GM20431 (cell line): ENCODE results near the gene KCNH3.
"Not testable (repeated sequence)": the region's sequence is repeated elsewhere in the genome, so short reads cannot be mapped to it uniquely, and the experiment has no call there.

Source experiments
- in situ Hi-C: fragments of 300-500 bp; cut with MseI, MboI; formaldehyde crosslinking; loops from one replicate; pipeline ENCODE4 v1.15.0; 2020; ENCODE audit warnings: low sequenced_read_pairs; ENCODE audit not compliant: unreplicated experiment

Gene KCNH3

DNA sequence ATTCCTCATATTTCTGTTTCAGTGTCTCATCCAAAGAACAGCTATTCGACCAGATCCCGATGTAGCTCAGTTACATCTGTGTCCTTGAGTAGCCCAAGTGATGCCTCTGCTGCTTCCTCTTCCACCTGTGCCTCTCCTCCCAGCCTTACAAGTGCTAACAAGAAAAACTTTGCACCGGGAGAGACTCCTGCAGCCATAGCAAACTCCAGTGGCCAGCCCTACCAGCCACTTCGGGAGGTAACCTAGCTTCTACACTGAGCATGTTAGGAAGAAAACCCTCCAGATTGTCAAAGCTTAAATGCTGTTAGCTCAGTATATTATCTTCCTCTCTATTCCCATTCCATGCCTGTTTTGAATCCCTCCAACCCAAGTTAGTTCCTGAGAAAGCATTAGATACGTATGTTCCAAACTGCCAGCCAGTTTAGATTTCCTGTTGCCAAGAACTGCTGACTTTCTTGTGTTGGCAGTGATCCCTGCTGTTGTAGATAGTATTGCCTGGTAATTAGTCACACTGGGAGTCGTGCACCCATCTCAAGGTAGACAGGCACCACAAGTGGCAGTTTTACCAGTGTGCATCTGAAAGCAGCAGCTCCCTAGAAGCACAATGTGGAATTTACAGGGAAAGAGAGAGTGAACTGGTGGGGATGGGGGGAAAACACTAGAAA is 14.0 kb upstream of the KCNH3 start:
- in situ Hi-C loops: no loop called here

DNA sequence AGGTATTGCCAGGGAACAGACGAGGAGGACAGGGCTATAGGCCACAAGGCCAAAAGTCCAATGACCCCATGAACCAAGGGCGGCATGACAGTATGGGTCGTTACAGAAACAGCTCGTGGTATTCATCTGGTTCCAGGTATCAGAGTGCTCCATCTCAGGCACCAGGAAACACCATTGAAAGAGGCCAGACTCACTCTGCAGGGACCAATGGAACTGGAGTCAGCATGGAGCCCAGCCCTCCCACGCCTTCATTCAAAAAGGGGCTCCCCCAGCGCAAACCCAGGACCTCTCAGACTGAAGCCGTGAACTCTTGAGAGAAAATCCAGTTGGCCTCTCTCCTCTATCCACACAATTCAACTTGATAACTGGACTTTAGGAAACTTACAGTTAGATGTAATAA is 12.9 kb upstream of the KCNH3 start:
- in situ Hi-C loops: no loop called here

DNA sequence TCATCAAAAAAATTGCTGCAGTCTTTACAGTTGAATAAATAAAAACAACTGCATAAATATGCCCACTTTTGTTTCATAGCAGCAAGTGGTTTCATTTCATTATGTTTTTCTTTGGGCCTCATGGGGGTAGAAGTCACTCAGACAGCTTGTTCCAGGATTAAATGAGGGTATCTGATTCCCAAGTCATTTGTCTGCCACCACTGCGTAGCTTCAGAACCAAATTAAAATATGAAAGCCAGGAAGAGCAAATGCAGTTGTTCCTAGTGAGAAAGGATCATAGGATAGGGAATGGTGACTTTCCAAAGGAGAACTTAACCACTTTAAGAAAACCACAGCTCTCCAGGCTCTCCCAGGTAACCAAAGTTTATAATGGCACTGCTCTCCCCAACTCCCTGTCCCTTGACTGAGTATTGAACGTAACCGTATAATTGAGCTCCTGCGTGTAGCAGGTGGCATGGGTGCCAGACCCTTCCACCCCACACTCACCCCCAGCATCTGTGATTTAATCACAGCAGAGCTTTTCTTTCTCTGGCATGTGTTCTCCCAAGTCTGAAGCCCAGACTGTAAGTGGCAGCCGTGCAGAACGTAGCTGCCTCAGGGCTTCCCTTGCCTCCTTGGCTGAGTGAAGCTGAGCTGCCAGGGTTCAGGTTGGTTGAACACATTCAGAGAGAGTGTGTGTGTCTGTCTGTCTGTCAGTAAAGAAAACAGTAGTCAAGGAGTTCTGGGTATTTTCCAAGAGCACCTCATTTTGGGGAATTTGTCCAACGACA is 11.3 kb upstream of the KCNH3 start:
- in situ Hi-C loops: no loop called here

DNA sequence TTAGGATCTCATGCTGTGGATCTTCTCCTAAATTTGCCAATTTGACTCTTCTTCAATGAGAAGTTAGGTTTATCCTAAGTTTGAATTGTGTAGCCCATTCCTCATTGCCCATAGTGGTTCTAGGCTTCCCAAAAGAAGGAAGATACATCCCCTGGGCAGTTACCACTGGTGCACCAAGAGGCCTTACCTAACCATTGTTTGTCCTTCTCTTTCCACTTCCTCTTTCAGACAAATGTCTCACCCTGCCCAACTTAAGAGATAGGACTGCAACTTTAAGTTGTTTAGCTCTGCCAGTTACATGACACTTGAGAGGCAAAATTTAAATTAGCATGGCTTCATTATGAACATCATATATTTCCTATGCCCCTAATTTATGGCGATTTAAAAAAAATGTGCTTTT is 9.4 kb upstream of the KCNH3 start:
- in situ Hi-C loops: no loop called here

DNA sequence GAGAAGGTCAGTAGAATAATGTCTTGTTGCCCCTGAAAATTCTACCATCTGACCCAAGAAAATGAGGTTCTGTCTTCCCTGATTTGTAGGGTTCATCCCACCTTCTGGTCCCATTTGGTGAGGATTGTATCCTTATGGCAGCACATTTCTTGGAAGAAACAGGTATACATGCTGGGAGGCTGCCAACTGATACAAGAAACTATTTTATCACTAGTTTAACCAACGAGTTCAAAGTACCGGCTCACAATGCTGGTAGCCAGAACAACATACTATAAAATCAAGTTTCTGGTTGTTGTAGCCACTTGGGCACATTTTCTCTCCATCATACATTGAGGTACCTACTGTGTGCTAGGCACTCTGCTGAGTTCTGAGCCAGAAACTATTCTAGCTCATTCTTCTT is 7.1 kb upstream of the KCNH3 start:
- in situ Hi-C loops: no loop called here

DNA sequence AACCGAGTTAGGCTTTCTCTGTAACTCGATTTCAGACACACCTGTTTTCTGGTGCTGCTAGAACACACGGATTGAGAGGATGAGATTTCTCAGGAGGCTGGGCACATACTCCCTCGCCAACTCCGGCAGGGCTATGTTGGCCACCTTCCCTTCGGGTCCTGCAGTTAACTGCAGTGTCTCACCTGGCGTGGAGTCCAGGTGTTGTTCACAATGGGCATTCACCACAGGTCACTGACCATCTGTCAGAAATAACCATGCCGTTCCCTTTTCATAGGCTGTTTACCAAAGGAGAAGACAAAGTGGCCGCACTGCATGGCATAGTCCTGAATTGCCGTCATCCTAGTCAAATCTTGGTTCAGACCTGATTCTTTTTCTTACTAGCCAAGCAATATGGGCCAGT is 5.5 kb upstream of the KCNH3 start:
- in situ Hi-C loops: no loop called here

DNA sequence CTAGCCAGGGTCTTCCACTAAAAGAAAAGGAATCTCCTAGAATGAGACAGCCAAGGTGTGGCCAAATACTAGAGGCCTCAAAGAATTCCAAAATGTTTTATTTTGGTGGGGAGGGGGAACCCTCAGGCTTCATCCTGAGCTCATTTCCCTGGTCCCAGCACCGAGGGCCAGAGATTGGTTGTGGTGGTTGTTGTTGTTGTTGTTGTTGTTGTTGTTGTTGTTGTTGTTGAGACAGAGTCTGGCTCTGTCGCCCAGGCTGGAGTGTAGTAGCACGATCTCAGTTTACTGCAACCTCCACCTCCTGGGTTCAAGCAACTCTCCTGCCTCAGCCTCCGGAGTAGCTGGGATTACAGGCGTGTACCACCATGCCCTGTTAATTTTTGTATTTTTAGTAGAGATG is 4.7 kb upstream of the KCNH3 start:
- in situ Hi-C loops: not testable (repeated sequence)

DNA sequence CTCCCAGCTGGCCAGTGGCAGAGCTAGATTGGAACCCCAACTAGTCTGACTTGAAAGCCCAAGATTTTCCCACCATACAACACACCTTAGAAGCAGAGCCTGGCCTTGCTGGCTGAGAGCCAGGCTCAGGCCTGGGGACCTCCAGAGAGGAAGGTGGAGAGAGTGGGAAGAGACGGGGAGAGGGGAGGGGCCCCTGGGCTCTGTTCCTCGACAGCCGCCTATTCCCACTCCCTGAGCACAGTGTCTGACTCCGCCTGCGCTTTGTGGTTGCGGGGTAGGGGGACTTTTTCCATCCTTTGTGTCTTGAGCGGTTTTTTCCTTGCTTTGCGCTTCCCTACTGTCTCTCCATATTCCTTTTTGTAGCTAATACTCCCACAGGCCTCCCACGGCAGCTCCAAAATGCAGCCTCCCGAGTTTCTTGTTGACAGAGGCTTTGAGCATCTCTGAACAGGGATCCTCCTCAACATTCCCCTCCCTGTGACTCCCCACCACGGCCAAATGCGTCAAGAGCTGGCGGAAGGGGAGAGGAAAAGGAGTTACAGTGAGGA is 4.0 kb upstream of the KCNH3 start:
- in situ Hi-C loops: no loop called here

DNA sequence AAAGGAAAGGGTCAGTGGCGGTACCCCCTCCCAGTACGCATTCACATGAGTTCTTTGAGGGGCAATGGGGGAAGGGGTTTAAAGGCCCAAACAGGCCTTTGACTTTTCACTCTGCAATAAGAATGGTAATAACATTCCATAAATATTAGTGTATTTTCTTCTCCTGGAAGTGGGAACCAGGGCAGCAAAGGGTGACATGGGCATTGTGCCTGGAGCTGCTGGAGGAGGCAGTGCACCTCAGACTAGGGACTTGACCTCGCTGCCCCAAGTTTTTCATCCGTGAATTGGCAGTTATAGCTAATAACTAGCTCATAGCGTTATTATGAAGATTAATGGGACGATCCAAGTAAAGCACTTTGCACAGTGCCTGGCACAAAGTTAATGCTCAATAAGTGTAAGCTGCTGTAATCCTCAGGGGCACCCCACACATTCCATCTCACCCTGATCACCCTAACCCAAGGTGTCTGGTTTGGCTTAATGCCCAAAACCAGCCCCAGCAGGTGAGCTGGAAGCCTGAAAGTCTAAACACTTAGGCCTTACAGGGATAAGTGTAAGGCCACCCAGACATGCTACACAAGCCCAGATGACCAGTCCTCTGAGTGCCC is 2.8 kb upstream of the KCNH3 start:
- in situ Hi-C loops: no loop called here

DNA sequence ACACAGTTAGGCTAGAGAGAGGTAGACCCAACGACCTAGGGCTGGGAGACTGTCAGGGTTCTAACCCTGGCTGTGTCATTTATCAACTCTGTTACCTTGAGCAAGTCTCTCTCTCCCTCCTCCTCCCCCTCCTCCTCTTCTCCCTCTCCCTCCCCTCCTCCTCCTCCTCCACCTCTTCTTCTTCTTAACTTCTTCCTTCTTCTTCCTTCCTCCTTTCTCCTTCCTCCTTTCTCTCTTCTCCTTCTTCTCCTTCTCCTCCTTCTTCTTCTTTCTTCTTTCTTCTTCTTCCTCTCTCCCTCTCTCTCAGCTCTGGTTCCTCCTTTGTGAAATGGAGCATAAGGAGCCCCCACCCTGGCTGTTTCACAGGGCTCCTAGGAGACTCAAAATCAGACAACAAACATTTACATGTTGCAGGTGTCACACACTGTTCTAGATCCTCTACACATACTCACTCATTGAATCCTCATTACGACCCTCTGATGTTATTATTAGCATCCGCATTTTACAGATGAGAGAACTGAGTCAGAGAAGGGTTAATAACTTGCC is 2.2 kb upstream of the KCNH3 start:
- in situ Hi-C loops: no loop called here

DNA sequence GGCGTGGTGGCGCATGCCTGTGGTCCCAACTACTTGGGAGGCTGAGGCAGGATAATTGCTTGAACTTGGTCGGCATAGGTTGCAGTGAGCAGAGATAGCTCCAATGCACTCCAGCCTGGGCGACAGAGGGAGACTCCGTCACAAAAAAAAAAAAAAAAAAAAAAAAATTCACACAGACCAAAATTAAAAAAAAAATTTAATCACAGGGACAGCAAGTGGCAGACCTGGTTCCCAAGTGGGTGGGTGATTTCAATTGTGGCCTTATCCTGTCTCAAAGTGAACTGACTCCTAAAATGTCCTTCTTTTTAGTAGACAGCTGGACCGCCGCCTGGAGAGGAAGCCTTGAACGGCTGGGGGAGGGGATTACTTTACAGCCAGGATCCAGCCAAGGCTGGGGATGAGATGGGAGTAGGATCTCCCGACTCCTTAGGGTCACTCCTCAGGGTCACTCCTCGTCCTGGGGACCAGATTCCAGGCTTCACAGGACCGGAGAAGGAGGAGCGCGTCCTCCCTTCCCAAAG is 1.5 kb upstream of the KCNH3 start:
- in situ Hi-C loops: no loop called here

DNA sequence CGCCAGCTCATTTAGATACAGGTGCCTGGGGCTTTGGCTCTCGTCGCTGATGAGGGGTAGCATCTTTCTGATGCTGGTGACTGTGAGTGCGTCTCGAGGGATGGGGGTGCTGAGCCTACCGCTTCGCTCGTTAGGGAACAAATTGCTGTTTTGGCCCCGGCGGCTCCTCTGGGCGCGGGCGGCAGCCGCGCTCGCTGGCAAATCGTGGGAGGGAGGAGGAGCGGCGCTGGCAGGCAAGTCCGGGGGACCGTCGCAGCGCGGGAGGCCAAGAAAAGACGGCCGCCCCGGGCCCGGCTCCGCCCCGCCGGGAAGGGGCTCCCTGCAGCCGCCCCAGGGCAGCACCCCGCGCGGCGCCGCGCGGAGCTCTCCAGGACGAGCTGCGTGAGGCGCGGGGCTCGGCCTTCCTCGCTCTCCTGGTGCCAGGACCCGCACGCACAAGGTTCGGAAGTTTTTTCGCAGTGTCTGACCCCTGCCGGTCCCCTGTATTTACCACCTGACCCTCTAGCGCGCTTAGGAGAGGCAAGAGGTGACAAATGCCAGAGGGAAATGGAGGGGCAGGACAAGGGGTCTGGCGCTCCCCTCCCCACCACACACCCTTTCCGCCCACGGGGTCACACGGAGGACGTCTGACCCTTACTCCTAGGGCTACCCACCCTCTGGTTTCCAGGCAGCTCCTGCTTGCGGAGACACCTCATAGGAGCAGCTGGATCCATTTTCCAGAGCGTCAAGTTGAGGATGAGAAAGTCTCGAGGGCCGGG is 899 bp upstream of the KCNH3 start:
- in situ Hi-C loops: no loop called here

DNA sequence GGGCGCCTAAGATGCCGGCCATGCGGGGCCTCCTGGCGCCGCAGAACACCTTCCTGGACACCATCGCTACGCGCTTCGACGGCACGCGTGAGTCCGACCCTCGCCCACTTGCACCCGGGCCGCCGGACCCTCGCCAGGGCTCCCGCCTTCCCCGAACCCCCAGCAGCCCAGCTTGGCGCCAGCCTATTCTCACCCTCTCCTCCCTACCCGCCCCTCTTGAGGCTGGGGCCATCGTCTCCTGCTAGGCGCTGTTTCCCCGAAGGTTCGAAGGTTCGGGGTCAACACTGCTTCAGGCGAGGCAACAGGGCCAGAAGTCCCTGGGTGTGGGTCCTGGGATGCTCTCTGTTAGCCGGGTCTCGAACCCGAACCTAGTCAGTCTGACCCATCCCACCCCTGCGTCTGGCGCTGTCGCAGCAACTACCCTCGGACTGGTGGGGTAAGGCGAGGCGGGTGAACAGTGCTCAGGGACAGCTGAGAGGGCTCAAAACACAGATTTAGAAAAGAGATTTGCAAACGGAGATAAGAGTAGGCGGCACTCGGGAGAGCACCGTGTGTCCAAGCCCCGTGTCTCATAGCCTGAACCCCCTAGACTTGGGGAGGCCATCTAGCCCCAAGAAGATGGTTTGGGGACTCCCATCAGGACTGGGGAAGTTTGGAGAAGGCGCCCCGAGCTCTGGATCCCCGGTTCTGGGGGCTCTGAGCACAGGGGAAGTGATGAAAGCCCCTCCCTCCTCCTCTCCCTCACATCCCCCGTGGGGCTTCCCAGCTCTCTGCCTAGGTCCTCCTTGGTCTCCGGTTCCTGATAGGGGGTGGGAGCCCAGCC is 787 bp downstream of the KCNH3 start:
- in situ Hi-C loops: no loop called here

DNA sequence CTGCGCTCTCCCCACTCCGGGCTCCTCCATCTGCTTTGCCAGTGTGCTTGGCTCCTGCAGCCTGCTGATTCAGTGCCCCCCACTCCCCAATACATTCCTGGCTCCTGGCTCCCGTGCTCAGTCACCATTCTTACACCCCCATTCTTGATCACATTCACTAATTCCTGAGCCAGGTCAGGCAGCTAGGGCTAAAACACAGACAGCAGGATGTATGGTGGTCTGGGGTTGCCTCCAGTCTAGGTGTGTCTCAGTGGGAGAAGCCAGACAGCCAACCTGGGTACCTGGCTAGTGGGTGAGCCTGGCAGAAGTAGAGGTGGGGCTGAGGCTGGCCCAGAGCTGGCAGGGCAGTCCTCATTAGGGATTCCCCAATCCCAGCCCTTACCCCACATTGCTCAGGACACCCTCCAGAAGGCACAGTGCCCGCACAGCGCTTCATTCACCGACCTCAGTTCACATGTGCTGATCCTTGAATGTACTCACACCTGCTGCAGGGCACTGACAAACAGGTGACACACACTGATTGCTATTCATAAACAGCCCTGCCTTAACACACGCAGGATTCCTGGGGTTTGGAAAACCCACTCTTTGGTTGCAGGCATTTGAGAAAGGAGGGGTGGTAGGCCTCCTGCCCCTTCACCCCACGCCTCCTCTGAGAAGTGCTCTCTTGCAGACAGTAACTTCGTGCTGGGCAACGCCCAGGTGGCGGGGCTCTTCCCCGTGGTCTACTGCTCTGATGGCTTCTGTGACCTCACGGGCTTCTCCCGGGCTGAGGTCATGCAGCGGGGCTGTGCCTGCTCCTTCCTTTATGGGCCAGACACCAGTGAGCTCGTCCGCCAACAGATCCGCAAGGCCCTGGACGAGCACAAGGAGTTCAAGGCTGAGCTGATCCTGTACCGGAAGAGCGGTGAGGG is 1.7 kb downstream of the KCNH3 start:
- in situ Hi-C loops: no loop called here

DNA sequence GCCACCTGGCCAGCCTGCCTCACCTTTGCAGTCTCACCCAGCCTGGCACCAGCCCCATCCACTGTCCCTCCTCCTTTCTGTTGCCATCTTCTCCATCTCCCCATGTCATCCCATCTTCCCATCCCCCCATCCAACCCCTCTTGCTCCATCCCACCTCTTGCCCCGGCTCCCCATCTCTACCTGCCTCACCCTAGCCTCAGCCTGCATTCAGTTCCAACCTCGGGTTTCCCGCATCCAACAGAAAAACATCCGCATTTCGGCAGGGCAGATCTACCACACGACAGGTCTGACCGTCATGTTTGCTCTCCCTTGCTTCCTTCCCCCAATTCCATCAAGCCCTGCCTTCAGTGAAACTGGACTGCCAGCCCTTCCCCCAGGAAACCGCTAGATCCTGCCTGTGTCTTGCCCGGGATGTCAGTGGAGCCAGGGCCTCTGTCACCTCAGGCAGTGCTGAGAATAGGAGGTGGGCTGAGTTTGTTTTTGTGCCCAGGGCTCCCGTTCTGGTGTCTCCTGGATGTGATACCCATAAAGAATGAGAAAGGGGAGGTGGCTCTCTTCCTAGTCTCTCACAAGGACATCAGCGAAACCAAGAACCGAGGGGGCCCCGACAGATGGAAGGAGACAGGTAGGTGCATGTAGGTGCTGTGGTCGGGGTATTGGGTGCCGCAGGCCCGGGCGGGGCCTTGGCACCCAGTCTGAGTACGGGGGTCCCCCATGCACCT is 2.5 kb downstream of the KCNH3 start:
- in situ Hi-C loops: no loop called here

DNA sequence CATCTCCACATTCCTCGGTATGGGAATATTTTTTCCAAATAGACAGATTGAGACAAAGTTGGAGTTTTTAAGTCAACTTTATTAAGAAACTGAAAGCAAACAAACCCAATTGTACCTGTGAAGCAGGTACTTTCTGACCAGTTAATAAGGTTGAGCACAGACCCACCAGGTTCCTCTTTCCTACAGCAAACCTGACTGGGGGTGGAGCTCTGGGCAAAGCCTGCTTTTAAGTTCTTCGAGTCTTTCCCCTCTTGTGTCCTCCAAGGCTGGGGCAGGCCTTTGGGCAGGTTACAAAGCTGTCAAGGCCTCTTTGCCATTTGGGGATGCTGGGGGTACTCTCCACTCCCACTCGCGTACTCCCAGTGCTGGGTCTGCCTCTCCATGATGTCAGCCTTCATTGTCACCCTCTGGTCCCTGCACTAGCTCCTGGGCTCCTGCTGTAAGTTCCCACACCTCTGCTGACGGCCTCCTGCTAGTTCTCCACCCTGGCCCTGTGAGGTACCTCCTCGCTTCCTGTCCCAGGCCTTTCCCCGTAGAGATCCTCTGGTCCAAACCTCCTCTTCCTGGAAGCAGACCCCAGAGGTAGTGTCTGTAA is 3.2 kb downstream of the KCNH3 start:
- in situ Hi-C loops: no loop called here

DNA sequence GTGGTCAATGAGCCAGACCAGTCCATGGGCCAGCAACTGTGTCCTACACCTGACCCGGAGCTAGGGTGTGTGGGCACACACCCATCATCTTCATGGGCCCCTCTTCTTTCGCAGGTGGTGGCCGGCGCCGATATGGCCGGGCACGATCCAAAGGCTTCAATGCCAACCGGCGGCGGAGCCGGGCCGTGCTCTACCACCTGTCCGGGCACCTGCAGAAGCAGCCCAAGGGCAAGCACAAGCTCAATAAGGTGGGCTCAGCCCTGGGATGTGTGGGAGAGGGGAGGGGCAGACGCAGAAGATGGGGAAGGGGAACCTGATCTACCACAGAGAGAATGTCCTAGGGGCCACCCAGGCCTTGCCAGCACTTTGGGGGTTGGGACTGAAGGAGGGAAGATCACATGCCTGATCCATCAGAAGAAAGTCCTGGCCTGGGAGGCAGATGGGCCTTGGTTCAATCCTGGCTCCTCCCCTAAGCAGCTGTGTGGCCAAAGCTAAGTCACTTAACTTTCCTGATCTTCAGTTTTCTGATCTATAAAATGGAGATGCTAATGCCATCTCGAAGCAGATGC is 3.8 kb downstream of the KCNH3 start:
- in situ Hi-C loops: no loop called here
